Fibroblast of lung (primary cell): Measurements from ENCODE around the gene CLIC5. TPM values are rescaled to one million over a fixed set of nuclear protein-coding genes. Genes with fewer than 3 reads are reported as not detected.

ENCODE experiments used
- DNase-seq, 2 donors: peaks; one replicate each; pipeline versions ENCODE4 v3.0.0 to v3.0.0-alpha.2; 2010; ENCODE audit warnings: low read depth in 2 of 2
- H2AFZ ChIP-seq: 2 replicates; pipeline ENCODE4 v1.5.1; 2012; ENCODE audit warnings: low read length, control low read depth, inconsistent platforms
- H3K27ac ChIP-seq: 2 replicates; pipeline ENCODE4 v1.5.1; 2011; ENCODE audit warnings: low read length, control low read depth; ENCODE audit not compliant: insufficient read depth
- H3K27me3 ChIP-seq: 2 replicates; pipeline ENCODE4 v1.5.1; 2011; ENCODE audit warnings: mild to moderate bottlenecking, low read length; ENCODE audit not compliant: control insufficient read depth, insufficient read depth
- H3K36me3 ChIP-seq: 2 replicates; pipeline ENCODE4 v1.5.1; 2011; ENCODE audit warnings: low read length; ENCODE audit not compliant: control insufficient read depth, insufficient read depth
- H3K4me1 ChIP-seq: 2 replicates; pipeline ENCODE4 v1.5.1; 2011; ENCODE audit warnings: low read length; ENCODE audit not compliant: control insufficient read depth, insufficient read depth; ENCODE audit errors: extremely low read depth
- H3K4me2 ChIP-seq: 2 replicates; pipeline ENCODE4 v1.5.1; 2011; ENCODE audit warnings: low read length, control low read depth; ENCODE audit not compliant: insufficient read depth; ENCODE audit errors: extremely low read depth
- H3K4me3 ChIP-seq, 4 experiments: fragments of 200-600 bp in 1 of 4; sonication (generic) in 1 of 4; replicated peaks in 1 of 4; 2 replicates each; pipeline ENCODE4 v1.5.1; 2011 to 2016; ENCODE audit warnings: low read length in 4 of 4, low read depth in 3 of 4, mild to moderate bottlenecking in 3 of 4, control low read depth in 2 of 4, inconsistent platforms in 1 of 4, mixed read lengths in 1 of 4; ENCODE audit not compliant: insufficient read depth in 1 of 4; ENCODE audit errors: control extremely low read depth in 1 of 4
- H3K79me2 ChIP-seq: 2 replicates; pipeline ENCODE4 v1.5.1; 2012; ENCODE audit warnings: mild to moderate bottlenecking, low read length, inconsistent platforms; ENCODE audit not compliant: control insufficient read depth, insufficient read depth
- H3K9ac ChIP-seq: 2 replicates; pipeline ENCODE4 v1.5.1; 2011; ENCODE audit warnings: mild to moderate bottlenecking, low read length, control low read depth; ENCODE audit not compliant: insufficient read depth
- H3K9me3 ChIP-seq: 2 replicates; pipeline ENCODE4 v1.5.1; 2012; ENCODE audit warnings: low read depth, low read length; ENCODE audit not compliant: control insufficient read depth, insufficient read depth
- H4K20me1 ChIP-seq: 2 replicates; pipeline ENCODE4 v1.5.1; 2011; ENCODE audit warnings: low read length; ENCODE audit not compliant: control insufficient read depth, insufficient read depth; ENCODE audit errors: extremely low read depth
- CTCF ChIP-seq, 2 donors: IDR thresholded peaks in 1 of 2; conservative IDR thresholded peaks in 1 of 2; 1 replicate in 1 of 2; 2 replicates in 1 of 2; pipeline ENCODE4 v1.5.1; 2011 to 2012; ENCODE audit warnings: low read length in 2 of 2, control low read depth in 1 of 2, inconsistent platforms in 1 of 2, low read depth in 1 of 2, mild to moderate bottlenecking in 1 of 2
- EZH2 ChIP-seq: IDR thresholded peaks from 2 replicates; pipeline ENCODE4 v1.5.1; 2012; ENCODE audit warnings: low read length, control low read depth, mild to moderate bottlenecking; ENCODE audit errors: missing control alignments
- polyA plus RNA-seq, 2 donors: library from polyadenylated mRNA; depleted of rRNA in 1 of 2; stranded (reverse) in 1 of 2; unstranded in 1 of 2; fragments of >200 nt; gene quantifications; 2 replicates each; pipeline ENCODE4 v1.2.1, GENCODE V29; 2011 to 2012; ENCODE audit warnings: missing spikeins in 1 of 2
- total RNA-seq: library from RNA; depleted of rRNA; stranded (reverse); fragments of >200 nt; gene quantifications from 2 replicates; pipeline ENCODE4 v1.2.1, GENCODE V29; 2014

CLIC5 gene
- total and polyA plus RNA-seq, 2 donors (not counting 1 experiment from before 2014, with no cell fraction given): 0.03 TPM; not detected in 1

DNA sequence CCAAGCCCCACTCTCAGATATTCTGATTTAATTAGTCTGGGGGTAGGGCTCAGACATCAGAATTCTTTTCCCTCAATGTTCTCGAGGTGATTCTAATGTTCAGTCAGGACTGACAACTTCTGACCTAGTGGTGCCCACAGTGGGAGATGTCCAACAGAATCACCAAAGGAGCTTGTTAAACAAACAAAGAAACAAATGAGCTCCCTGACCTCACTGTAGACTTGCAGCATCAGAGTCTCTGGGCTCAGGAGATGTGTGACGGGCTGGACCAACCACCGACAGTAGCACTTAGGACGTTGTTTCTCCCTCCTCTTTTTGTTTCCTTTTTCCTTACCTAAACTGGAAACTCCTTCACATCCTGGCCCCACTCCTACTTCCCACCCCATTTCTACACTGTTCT lies 49.3 kb downstream of the CLIC5 start:
- no peaks in the 10 kb centered on the region for H3K27me3 ChIP-seq
- no peaks in the 10 kb centered on the region for H4K20me1 ChIP-seq
- DNase-seq: peak in 1 of 2 donors; percentile 11
- H3K4me2 ChIP-seq: no peak overlapping the region
- no peaks in the 10 kb centered on the region for H3K79me2 ChIP-seq
- no peak overlapping the region for H3K4me3 ChIP-seq
- H3K9me3 ChIP-seq: no peaks in the 10 kb centered on the region
- TF ChIP-seq EZH2: no peak
- no peak for TF ChIP-seq CTCF (conservative IDR thresholded peaks at IDR 0.05 in 1 of 2, IDR thresholded peaks at IDR 0.05 in 1 of 2; ENCODE audit: low read depth in 1 of 2, low read length in 2 of 2)
- H3K4me1 ChIP-seq: no peaks in the 10 kb centered on the region
- H2AFZ ChIP-seq: no peak overlapping the region
- H3K27ac ChIP-seq: no peak overlapping the region
- no peaks in the 10 kb centered on the region for H3K36me3 ChIP-seq
- H3K9ac ChIP-seq: no peak overlapping the region

DNA sequence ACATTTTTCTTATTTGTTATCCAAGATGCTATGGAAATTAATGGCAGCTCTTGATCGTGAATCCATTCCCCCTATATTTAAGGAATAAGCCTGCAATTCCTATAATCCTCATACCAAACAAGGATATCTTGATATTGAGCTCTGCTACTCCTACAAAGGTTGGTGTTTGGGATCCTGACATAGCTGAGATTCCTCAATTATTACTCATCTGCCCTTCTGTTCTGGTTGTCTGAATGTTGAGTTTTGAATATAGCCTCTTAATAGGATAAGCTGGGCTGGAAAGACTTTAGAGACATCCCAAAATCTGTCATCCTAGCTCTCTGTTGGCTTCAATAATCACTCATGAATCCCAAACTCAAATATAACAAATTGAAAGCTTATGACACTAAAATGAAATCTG lies 49.9 kb downstream of the CLIC5 start:
- no peaks in the 10 kb centered on the region for H3K79me2 ChIP-seq
- no peak overlapping the region for H3K9ac ChIP-seq
- no peak overlapping the region for H3K4me3 ChIP-seq
- no peak overlapping the region for H3K27ac ChIP-seq
- no peaks in the 10 kb centered on the region for H3K27me3 ChIP-seq
- peak; percentile 3 to 84 for DNase-seq
- no peak overlapping the region for H3K4me2 ChIP-seq
- H3K36me3 ChIP-seq: no peaks in the 10 kb centered on the region
- H3K9me3 ChIP-seq: no peaks in the 10 kb centered on the region
- TF ChIP-seq CTCF (conservative IDR thresholded peaks at IDR 0.05 in 1 of 2, IDR thresholded peaks at IDR 0.05 in 1 of 2; ENCODE audit: low read depth in 1 of 2, low read length in 2 of 2): no peak
- no peak for TF ChIP-seq EZH2
- no peaks in the 10 kb centered on the region for H4K20me1 ChIP-seq
- H3K4me1 ChIP-seq: no peaks in the 10 kb centered on the region
- no peak overlapping the region for H2AFZ ChIP-seq

DNA sequence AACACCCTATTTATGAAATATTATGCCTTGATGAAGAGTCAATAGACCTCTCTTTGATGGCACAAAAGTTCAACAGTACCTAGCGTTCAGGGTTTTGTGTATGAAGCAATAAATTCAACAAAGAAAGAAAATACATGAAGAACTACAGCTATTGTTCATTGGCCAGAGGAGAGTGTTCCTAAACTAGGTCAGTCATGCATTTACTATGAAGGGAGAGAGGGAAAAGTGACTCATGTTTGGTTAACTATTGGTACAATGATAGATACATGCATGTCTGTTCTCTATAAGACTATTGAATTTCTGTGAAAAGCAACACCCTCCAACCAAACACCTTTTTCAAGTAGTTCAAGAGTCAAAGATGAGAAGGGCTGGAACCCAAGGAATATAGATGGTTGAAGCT lies 50.7 kb downstream of the CLIC5 start:
- TF ChIP-seq EZH2 (no peak), CTCF (conservative IDR thresholded peaks at IDR 0.05 in 1 of 2, IDR thresholded peaks at IDR 0.05 in 1 of 2; ENCODE audit: low read depth in 1 of 2, low read length in 2 of 2) (no peak)
- H4K20me1 ChIP-seq: no peaks in the 10 kb centered on the region
- H3K4me3 ChIP-seq: no peak overlapping the region
- peak in 1 of 2 donors; percentile 72 for DNase-seq
- no peak overlapping the region for H3K27ac ChIP-seq
- H3K36me3 ChIP-seq: no peaks in the 10 kb centered on the region
- H2AFZ ChIP-seq: no peak overlapping the region
- no peak overlapping the region for H3K4me2 ChIP-seq
- H3K9ac ChIP-seq: no peak overlapping the region
- no peaks in the 10 kb centered on the region for H3K79me2 ChIP-seq
- no peaks in the 10 kb centered on the region for H3K4me1 ChIP-seq
- no peaks in the 10 kb centered on the region for H3K9me3 ChIP-seq
- no peaks in the 10 kb centered on the region for H3K27me3 ChIP-seq
